SK-N-SH (cell line): ENCODE data around the gene TIAL1.
"Not testable (repeated sequence)": the region's sequence is repeated elsewhere in the genome, so short reads cannot be mapped to it uniquely, and the experiment has no call there.

Experiments used
- POLR2AphosphoS5 ChIP-seq: IDR thresholded peaks from 2 replicates; pipeline ENCODE4 v1.6.1; 2012; ENCODE audit warnings: low read depth, low read length
- TEAD4 ChIP-seq: IDR thresholded peaks from 2 replicates; pipeline ENCODE4 v1.4.0; 2012; ENCODE audit warnings: mild to moderate bottlenecking, borderline replicate concordance; ENCODE audit not compliant: insufficient read depth

DNA sequence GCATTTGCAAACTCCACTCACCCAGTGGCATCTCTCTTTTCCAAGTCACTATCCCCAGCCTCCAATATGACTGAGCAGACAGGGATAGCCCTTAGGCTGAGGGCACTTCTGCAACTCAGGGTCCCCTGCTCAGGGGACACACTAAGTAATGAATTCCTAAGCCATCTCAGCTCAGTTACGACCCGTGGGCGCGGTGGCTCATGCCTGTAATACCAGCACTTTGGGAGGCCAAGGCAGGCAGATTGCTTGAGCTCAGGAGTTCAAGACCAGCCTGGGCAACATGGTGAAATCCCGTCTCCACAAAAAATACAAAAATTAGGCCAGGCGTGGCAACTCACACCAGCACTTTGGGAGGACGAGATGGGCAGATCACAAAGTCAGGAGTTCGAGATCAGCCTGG is 64.5 kb downstream of the TIAL1 start:
- not testable (repeated sequence) for TF ChIP-seq POLR2AphosphoS5, TEAD4
